Hematopoietic multipotent progenitor cell treated with erythropoietin and hydrocortisone succinate and interleukin-3 and kit ligand, for 6 days (in vitro differentiated cells): ENCODE data around the gene TBC1D1.

ENCODE experiments used
- DNase-seq: peaks from one replicate; pipeline ENCODE4 v3.0.0-alpha.2; 2015

The TBC1D1 gene

DNA sequence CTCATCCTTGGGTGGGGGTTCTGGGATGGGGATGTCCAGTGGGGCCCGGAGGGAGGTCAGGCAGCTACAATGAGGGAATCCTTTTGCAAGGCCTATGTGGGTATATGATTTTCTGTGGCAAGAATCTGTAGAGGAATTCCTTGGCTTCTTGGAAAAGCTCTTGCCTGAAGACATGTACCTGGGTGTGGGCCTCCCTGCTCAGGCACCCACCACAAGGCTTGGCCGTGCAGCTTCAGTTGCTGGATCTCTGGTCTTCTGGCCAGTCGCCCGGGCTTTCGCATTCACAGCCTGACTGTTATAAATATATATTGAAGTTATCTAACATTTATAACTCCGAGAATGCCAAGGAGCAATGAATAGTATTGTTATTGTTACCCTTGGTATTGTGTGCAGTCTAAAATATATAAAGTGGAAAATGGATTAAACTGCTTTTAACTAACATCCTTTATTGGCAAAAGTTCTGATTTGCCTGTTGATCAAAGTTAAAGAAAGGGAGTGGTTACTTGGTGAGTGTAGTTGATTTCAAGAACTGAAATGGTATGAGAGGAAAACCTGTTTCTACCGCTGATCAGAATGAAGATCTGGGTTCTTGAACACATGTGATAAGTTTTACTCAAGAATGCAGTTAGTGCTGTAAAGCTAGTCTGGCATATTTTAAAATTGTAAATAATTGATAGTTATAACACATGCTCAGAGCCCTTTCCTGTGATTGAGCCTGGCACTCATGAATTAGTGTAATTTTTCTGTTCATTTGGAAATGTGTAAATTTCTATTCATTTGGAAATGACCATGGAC, 105.3 kb downstream of the TBC1D1 start:
- DNase-seq = no peak

DNA sequence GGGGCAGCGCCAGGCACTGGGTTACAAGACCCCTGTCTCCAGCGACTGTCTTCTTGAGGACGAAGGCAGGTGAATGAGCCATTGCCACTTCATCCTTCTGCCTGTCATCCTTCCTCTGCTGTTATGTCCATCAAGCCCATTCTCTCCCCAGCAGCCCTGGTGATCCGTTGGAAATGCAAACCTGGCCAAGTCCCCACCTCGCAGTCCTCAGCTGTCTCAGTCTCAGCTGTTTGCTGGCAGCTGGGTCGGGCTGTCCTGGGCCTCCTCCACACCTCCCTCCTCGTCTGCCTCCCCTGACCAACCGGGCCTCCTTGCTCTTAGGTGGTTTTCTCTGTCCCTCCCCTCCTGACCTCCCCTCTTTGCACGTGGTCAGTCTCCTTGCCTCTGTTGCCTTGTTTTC, 107.3 kb downstream of the TBC1D1 start:
- no peak for DNase-seq

- DNase-seq = no peak
These were observed 108.3 kb downstream of the TBC1D1 start for GRCh38 chr4:37999000-37999716.

DNA sequence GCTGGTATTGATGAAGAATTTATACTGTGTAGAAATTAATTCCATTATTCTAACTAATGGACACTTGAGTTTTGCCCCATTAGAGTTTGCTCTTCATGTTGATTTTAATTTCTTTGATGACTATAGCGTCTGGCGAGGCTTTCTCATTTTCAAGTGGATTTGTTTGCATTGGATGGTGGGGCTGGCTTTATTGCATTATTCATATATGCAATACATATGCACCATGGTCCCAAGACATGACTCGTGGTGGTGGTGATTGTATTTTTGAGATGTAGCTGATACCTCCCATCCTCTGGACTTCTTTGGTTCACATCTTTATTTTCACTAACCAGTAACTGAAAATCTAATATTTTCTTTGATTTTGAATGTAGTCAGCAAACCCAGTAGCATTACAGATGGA, 109.1 kb downstream of the TBC1D1 start:
- DNase-seq = no peak

DNA sequence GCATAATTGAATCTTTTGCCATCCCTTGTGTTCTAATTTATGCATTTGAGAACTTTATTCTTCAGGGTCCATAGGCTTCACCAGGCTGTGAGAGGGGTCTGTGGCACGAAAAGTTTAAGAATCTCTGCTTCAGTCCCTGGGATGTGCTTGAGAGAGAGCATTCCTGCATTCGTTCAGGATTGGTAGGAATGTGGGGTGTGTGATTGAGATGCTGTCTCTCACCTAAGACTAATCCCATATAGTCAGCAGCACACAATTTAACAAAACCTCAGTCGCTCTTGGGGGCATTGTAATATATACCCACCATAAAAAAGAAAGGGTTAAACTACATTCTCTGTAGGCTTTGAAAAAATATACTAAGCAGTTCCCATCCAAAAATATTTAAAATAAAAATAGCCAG, 111.0 kb downstream of the TBC1D1 start:
- no peak for DNase-seq

- DNase-seq = no peak
These were observed 111.7 kb downstream of the TBC1D1 start for GRCh38 chr4:38002451-38003071.

DNA sequence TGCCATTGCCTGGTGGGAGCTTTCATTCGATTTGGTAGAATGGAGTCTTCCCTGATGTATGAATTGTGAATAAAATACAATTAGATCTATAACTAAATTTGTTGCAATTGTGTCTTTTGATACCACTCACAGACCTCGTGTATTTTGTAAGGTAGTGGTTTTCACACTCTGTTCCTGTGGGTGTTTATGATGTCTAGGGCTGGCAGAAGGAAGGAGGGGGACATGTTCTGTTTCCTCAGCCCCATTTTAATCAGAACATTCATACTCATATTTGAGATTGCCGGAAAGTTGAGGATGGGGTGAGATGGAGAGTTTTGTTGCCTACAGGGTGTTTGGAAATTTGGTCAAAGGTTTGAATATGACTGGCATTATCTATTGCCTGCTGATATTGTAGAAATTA, 112.2 kb downstream of the TBC1D1 start:
- DNase-seq = no peak

DNA sequence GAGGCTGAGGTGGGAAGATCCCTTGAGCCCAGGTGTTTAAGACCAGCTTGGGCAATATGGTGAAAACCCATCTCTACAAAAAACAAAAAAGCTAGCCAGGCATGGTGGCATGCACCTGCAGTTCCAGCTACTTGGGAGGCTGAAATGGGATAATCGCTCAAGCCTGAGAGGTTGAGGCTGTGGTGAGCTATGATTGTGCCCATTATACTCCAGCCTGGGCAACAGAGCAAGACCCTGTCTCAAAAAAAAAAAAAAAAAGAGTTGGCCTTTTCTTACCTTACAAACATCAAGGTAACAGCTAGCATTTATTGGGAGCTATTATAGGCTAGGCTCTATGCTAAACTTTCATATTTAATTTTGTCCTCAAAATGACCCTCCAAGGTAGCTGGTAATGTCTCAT, 112.7 kb downstream of the TBC1D1 start:
- DNase-seq = no peak

DNA sequence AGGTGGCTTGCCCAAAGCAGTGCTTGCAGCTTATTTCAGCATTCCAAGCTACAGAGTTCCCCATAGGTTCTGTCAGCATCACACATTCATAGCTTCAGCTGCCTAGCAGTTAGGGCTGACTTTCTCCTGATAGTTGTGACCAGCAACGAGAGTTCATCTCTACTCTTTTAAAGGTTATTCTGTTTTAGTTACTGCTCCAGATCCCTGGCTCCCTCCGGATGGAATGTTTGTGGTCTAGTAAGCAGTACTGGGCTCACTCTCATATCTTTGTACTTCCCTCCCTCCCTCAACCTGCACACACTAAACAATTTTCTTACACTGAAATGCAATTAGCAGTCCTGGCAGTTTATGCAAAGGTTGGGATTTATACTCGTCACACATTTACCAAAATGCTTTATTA, 113.2 kb downstream of the TBC1D1 start:
- no peak for DNase-seq

DNA sequence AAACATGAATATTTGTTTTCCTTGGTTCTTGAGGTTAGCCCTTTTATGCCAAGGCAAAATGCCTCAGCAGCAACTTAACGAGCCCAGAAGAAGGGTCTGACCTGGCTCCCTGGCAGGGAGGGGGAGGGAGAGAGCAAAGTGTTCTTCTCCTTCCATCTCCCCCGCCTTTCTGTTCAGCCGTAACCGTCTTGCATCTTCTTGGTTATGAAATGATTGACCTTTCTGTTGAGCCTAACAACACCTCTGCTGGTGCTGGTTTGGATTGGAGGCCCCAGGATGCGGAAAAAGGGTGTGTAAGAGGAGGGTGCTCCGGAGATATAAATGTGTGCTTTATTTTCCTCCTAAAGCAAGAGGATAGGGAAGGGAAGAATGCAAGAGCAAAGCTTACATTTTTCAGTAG, 114.0 kb downstream of the TBC1D1 start:
- DNase-seq = no peak

DNA sequence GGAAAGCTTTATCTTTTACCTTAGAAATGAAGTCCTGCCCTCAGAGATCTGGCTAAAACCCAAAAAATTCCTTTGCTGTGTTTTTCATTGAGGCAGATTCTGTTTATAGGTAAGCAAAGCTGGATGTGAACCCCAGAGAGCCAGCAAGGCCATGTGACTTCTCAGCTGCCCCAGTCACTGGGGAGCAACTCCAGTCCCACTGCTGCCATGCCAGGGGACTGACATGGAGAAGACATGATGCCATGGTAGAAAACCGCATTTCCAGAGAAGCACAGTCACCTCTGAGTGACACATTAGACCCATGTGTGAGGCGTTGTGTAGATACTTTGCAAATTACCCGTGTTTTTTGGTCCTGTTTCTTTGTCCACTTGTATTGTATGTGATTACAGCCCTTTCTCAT, 114.8 kb downstream of the TBC1D1 start:
- DNase-seq = no peak

- no peak for DNase-seq
These were observed 116.8 kb downstream of the TBC1D1 start for GRCh38 chr4:38007645-38008044.

DNA sequence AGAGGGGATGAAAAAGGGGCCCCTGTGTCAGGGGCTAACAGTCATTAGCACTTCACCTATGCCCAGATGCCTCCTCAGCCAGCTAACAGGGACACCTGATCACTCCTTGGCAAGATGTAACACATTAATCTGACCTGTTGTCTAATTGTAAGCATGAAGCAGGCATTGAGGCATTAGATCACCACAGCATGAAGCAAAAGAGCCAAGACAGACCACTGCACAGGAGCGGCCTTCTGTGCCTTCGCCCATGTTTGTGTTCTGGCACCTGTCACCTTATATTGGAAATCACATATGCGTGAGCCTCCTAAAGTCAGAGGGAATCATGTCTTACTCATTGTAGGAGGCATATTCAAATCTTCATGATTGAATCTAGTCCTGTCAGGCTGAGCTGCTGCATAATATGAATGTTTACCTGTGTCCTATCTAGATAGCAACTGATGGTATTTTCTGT, 117.7 kb downstream of the TBC1D1 start:
- DNase-seq = no peak

- no peak for DNase-seq
These were observed 118.5 kb downstream of the TBC1D1 start for GRCh38 chr4:38009421-38009820.

- DNase-seq = no peak
These were observed 119.1 kb downstream of the TBC1D1 start for GRCh38 chr4:38009949-38010348.

DNA sequence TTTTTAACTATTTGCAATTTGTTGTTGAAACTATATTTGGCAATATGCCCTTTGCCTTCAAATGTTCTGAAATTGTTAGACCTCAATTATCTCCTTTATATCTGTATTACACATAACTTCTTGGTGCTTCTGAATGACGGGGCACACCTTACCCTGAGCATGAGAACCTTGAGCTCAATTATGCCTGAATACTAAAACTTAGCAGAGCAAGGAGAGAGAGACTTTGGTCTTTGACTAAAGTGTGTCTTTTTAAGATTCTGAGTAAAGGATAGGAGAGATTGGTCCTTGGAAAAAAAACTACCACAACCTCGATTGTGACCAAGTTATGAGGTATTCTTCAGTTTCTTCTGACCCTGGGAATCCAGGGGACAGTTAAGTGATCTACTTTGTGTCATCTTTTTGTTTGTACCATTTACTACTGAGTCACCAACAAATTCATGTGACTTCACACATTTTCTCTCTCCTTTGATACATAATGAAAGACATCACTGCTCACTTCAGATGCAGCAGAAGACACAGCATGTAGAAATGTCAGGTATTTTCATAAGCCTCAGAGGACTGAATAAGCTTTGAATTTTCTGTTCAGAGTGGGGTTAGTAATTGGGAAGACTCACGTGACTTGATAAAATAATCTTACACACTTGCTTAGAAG, 120.8 kb downstream of the TBC1D1 start:
- DNase-seq = no peak

- DNase-seq = no peak
These were observed 122.8 kb downstream of the TBC1D1 start for GRCh38 chr4:38013461-38014366.

- no peak for DNase-seq
These were observed 123.6 kb downstream of the TBC1D1 start for GRCh38 chr4:38014421-38014852.

DNA sequence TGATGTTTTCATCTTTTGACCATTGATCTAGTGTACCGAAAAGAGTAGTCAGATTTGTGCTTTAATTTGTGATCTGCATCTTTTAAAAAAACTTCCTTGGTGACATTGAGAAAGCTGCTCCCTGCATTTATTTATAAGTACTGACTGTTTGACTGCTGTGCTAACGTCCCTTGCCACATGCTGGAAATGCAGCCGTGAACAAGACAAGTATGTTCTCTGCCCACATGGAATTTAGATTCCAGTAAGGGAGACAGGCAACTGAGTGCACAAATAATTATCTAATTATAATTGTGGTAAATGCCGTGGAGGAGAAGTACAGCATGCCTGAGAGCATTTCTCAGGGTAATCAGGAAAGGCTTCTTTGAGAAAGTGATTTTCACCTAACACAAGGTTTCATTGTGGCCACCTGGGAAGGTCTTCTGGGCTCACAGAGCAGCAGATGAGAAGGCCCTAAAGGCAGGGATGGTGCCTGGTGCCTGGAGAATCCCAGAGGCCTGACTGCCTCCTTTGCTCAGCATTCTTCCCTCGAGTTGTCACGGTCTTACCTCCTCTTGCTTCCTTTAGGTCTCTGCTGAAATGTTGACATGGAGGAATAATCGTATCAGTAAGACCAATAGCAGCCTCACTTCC, 125.1 kb downstream of the TBC1D1 start:
- DNase-seq = no peak

DNA sequence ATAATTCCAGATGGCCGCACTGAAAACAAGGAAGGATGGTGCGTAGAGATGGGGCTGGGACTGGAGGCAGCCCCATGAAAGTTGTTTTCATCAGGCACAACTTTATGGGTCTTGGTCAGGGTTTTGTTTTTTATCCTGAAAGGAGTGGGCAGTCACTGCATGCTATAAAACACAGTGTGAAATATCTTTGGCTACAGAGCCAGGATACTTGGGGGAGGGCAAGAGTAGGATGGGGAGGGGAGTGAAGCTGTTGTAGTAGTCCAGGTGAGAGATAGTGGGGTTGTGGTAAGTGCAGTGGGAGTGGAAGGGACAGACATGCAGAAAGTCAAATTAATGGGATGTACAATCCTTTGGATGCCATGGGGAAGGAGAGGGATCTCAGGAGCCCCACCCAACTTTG, 125.8 kb downstream of the TBC1D1 start:
- DNase-seq = no peak

DNA sequence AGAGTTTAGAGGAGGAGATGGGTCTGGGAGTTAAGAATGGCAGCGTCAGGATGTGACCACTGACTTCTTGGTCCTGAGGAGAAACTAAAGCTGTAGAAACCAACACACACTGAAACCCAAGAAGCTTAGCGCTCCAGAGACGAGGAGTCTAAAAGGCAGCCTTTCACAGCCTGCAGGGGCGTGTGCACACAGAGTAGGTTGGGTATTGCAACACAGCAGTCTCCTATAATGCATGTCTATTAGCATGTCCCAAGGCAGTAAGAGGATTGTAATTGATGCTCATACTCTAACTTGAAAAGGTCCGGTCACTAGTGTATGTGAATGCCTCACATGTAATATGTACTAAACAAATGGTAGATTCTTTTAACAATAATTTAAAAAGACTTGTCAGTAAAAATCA, 126.7 kb downstream of the TBC1D1 start:
- DNase-seq = no peak

DNA sequence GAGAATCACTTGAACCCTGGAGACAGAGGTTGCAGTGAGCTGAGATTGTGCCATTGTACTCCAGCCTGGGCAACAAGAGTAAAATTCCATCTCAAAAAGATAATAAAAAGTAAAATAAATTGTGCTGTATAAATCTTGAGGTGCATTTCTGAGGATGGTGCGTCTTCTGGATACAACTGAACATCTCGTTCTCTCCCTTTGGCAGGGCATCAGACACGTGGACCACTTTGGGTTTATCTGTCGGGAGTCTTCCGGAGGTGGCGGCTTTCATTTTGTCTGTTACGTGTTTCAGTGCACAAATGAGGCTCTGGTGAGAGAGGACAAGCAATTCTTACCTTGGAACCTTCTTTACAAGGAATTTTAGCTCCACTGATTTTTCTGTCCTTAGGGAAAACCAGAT, 129.5 kb downstream of the TBC1D1 start:
- no peak for DNase-seq
